ENCODE data around the gene DGKB. TPM values are rescaled to one million over a fixed set of nuclear protein-coding genes. Genes with fewer than 3 reads are reported as not detected.

The DGKB gene
- total and polyA plus RNA-seq, 2 donors from 2014 or later = 0.26 to 1.5 TPM

GRCh38 chr7:14446219-14446618, 456.3 kb downstream of the DGKB start:
- FAIRE-seq = no peak
- Histone ChIP-seq H3K36me3 (ENCODE audit: control insufficient read depth in 2 of 3, insufficient read depth in 3 of 3, low read length in 3 of 3) (no peaks in the 10 kb centered on the region), H3K4me3 (ENCODE audit: low read length in 3 of 3) (no peak overlapping the region), H3K27ac (ENCODE audit: low read depth in 2 of 2, low read length in 2 of 2) (no peak overlapping the region), H3K27me3 (ENCODE audit: control insufficient read depth, insufficient read depth, low read length) (no peaks in the 10 kb centered on the region), H3K9me3 (ENCODE audit: control insufficient read depth in 2 of 3, insufficient read depth in 1 of 3, low read length in 3 of 3) (no peaks in the 10 kb centered on the region), H3K4me1 (ENCODE audit: control insufficient read depth in 2 of 3, insufficient read depth in 2 of 3, low read depth in 1 of 3, low read length in 3 of 3) (no peaks in the 10 kb centered on the region), H3K9ac (ENCODE audit: low read length in 3 of 3) (no peak overlapping the region)
- intact Hi-C loops (cut with DNase I) = no loop called here
- DNase-seq = no peak
- TF ChIP-seq CTCF (IDR thresholded peaks at IDR 0.05; ENCODE audit: borderline replicate concordance, extremely low read depth, insufficient read depth) = no peak

GRCh38 chr7:14438366-14438765, 464.2 kb downstream of the DGKB start:
- no peaks in the 10 kb centered on the region for H3K9me3 ChIP-seq (ENCODE audit: control insufficient read depth in 2 of 3, insufficient read depth in 1 of 3, low read length in 3 of 3)
- no peaks in the 10 kb centered on the region for H3K36me3 ChIP-seq (ENCODE audit: control insufficient read depth in 2 of 3, insufficient read depth in 3 of 3, low read length in 3 of 3)
- intact Hi-C loops (cut with DNase I) = no loop called here
- no peak for FAIRE-seq
- H3K4me1 ChIP-seq (ENCODE audit: control insufficient read depth in 2 of 3, insufficient read depth in 2 of 3, low read depth in 1 of 3, low read length in 3 of 3) = no peaks in the 10 kb centered on the region
- H3K27ac ChIP-seq (ENCODE audit: low read depth in 2 of 2, low read length in 2 of 2) = no peak overlapping the region
- no peak overlapping the region for H3K4me3 ChIP-seq (ENCODE audit: low read length in 3 of 3)
- DNase-seq = no peak
- no peak for TF ChIP-seq CTCF (IDR thresholded peaks at IDR 0.05; ENCODE audit: borderline replicate concordance, extremely low read depth, insufficient read depth)
- no peaks in the 10 kb centered on the region for H3K27me3 ChIP-seq (ENCODE audit: control insufficient read depth, insufficient read depth, low read length)
- no peak overlapping the region for H3K9ac ChIP-seq (ENCODE audit: low read length in 3 of 3)

GRCh38 chr7:14436878-14437277, 465.7 kb downstream of the DGKB start:
- Histone ChIP-seq H3K9me3 (ENCODE audit: control insufficient read depth in 2 of 3, insufficient read depth in 1 of 3, low read length in 3 of 3) (no peaks in the 10 kb centered on the region), H3K9ac (ENCODE audit: low read length in 3 of 3) (no peak overlapping the region), H3K4me1 (ENCODE audit: control insufficient read depth in 2 of 3, insufficient read depth in 2 of 3, low read depth in 1 of 3, low read length in 3 of 3) (no peaks in the 10 kb centered on the region), H3K27me3 (ENCODE audit: control insufficient read depth, insufficient read depth, low read length) (no peaks in the 10 kb centered on the region), H3K4me3 (ENCODE audit: low read length in 3 of 3) (no peak overlapping the region), H3K36me3 (ENCODE audit: control insufficient read depth in 2 of 3, insufficient read depth in 3 of 3, low read length in 3 of 3) (no peaks in the 10 kb centered on the region), H3K27ac (ENCODE audit: low read depth in 2 of 2, low read length in 2 of 2) (no peak overlapping the region)
- no peak for FAIRE-seq
- no peak for TF ChIP-seq CTCF (IDR thresholded peaks at IDR 0.05; ENCODE audit: borderline replicate concordance, extremely low read depth, insufficient read depth)
- no peak for DNase-seq
- intact Hi-C loops (cut with DNase I) = no loop called here

GRCh38 chr7:14432924-14433323, 469.6 kb downstream of the DGKB start:
- Histone ChIP-seq H3K4me1 (ENCODE audit: control insufficient read depth in 2 of 3, insufficient read depth in 2 of 3, low read depth in 1 of 3, low read length in 3 of 3) (no peaks in the 10 kb centered on the region), H3K9me3 (ENCODE audit: control insufficient read depth in 2 of 3, insufficient read depth in 1 of 3, low read length in 3 of 3) (no peaks in the 10 kb centered on the region), H3K27me3 (ENCODE audit: control insufficient read depth, insufficient read depth, low read length) (no peaks in the 10 kb centered on the region), H3K4me3 (ENCODE audit: low read length in 3 of 3) (no peak overlapping the region), H3K36me3 (ENCODE audit: control insufficient read depth in 2 of 3, insufficient read depth in 3 of 3, low read length in 3 of 3) (no peaks in the 10 kb centered on the region), H3K9ac (ENCODE audit: low read length in 3 of 3) (no peak overlapping the region), H3K27ac (ENCODE audit: low read depth in 2 of 2, low read length in 2 of 2) (no peak overlapping the region)
- intact Hi-C loops (cut with DNase I) = no loop called here
- DNase-seq (no peak), FAIRE-seq (no peak)
- no peak for TF ChIP-seq CTCF (IDR thresholded peaks at IDR 0.05; ENCODE audit: borderline replicate concordance, extremely low read depth, insufficient read depth)

Measured in kidney (tissue), 14 donors.